ENCODE measurements around the gene KCTD14. TPM values are rescaled to one million over a fixed set of nuclear protein-coding genes. Genes with fewer than 3 reads are reported as not detected.

The KCTD14 gene
- total RNA-seq, 1 donor from 2014 or later: 1.0 TPM

DNA sequence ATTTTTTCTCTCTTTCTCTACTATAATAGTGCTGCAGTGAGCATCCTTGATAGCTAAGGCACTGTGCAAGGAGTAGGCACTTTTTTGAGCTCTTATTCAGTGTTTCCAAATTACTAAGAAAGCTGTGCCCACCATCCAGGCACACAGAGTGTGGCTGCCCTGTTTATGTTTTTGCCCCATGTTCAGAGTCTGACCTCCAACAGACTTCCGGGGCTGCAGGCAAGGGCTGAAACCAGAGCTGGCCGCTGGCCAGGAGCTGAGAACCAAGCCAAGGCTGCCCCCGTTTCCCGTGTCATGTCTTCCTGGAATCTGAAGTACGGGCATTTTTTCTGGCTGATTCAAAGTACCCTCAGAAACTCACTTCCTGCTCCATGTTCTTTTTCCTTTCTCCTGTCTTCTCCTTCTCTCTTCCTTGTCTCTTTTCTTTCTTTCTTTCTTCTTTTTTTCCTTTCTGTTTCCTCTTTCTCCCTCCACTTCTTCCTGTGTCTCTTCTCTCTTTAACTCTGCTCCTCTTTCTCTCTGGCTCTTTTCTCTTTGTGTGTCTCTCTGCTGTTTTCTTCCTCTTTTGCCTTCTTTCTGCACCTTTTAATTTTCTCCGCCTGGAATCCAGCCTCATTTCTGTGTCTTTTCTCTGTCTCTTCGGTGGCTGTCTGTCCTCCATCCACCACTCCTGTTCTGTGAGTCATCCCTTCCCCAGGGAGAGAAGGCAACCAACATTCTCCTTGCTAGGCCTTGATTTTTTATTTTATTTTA is 17.0 kb upstream of the KCTD14 start:
- no peaks in the 10 kb centered on the region for H3K9me3 ChIP-seq (ENCODE audit: insufficient read depth, low read depth, low read length)
- Mint-ChIP-seq H3K27me3 (ENCODE audit: low read depth, unreplicated experiment) (peaks cover 5% of the 10 kb centered on the region), H3K36me3 (ENCODE audit: low read depth, unreplicated experiment) (peaks cover 3% of the 10 kb centered on the region), H3K27ac (ENCODE audit: unreplicated experiment) (peak overlapping the region; percentile 99), H3K9me3 (ENCODE audit: unreplicated experiment) (no peaks in the 10 kb centered on the region), H3K4me3 (ENCODE audit: unreplicated experiment) (peak overlapping the region; percentile 75), H3K4me1 (ENCODE audit: low read depth, unreplicated experiment) (peaks cover 11% of the 10 kb centered on the region)
- H3K4me3 ChIP-seq (ENCODE audit: insufficient read depth, low read depth, low read length): peak overlapping the region; percentile 37
- TF ChIP-seq, protein P1, sequence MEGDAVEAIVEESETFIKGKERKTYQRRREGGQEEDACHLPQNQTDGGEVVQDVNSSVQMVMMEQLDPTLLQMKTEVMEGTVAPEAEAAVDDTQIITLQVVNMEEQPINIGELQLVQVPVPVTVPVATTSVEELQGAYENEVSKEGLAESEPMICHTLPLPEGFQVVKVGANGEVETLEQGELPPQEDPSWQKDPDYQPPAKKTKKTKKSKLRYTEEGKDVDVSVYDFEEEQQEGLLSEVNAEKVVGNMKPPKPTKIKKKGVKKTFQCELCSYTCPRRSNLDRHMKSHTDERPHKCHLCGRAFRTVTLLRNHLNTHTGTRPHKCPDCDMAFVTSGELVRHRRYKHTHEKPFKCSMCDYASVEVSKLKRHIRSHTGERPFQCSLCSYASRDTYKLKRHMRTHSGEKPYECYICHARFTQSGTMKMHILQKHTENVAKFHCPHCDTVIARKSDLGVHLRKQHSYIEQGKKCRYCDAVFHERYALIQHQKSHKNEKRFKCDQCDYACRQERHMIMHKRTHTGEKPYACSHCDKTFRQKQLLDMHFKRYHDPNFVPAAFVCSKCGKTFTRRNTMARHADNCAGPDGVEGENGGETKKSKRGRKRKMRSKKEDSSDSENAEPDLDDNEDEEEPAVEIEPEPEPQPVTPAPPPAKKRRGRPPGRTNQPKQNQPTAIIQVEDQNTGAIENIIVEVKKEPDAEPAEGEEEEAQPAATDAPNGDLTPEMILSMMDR (IDR thresholded peaks at IDR 0.05; ENCODE audit: insufficient read depth, low read depth, low read length): no peak
- no peak for TF ChIP-seq EZH2 (IDR thresholded peaks at IDR 0.05; ENCODE audit: insufficient read depth, low read length)
- no peaks in the 10 kb centered on the region for H4K20me1 ChIP-seq (ENCODE audit: insufficient read depth, low read length)
- no peaks in the 10 kb centered on the region for H3K79me2 ChIP-seq (ENCODE audit: insufficient read depth, low read length)
- H3K4me2 ChIP-seq (ENCODE audit: low read length): peak overlapping the region; percentile 88
- FAIRE-seq (no peak), DNase-seq (ENCODE audit: low read depth) (peak; percentile 80)
- peak overlapping the region; percentile 72 for H2AFZ ChIP-seq (ENCODE audit: low read depth, low read length)
- peak overlapping the region; percentile 91 for H3K27ac ChIP-seq (ENCODE audit: low read depth, low read length)
- peaks cover 22% of the 10 kb centered on the region for H3K4me1 ChIP-seq (ENCODE audit: insufficient read depth, low read length)
- peak overlapping the region; percentile 85 for H3K9ac ChIP-seq (ENCODE audit: low read length)
- H3K27me3 ChIP-seq (ENCODE audit: insufficient read depth, low read length): no peaks in the 10 kb centered on the region
- no peaks in the 10 kb centered on the region for H3K36me3 ChIP-seq (ENCODE audit: insufficient read depth, low read length)

DNA sequence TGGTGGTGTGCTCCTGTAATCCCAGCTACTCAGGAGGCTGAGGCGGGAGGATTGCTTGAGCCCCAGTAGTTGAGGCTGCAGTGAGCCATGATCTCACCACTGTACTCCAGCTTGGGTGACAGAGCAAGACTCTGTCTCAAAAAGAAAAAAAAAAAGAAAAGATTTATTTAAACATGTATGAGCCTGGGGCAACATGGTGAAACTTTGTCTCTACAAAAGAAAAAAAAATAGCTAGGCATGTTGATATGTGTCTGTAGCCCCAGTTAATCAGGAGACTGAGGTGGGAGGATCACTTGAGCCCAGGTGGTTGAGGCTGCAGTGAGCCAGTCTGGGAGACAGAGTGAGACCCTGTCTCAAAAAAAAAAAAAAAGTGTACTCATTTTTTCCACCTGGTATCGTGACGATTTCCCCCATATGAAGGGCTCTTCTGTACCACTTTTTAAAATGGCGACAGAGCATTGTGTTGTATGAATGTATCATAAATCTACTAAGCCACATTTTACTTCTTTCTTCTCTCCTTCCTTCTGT is 16.4 kb upstream of the KCTD14 start:
- no peak for TF ChIP-seq EZH2 (IDR thresholded peaks at IDR 0.05; ENCODE audit: insufficient read depth, low read length)
- TF ChIP-seq, protein P1 (IDR thresholded peaks at IDR 0.05; ENCODE audit: insufficient read depth, low read depth, low read length): no peak
- H3K9me3 Mint-ChIP-seq (ENCODE audit: unreplicated experiment): no peaks in the 10 kb centered on the region

More for the DNA sequence above, 16.4 kb upstream of the KCTD14 start:
- Histone ChIP-seq H3K27me3 (ENCODE audit: insufficient read depth, low read length) (no peaks in the 10 kb centered on the region), H3K9me3 (ENCODE audit: insufficient read depth, low read depth, low read length) (no peaks in the 10 kb centered on the region), H2AFZ (ENCODE audit: low read depth, low read length) (peak overlapping the region; percentile 72), H3K36me3 (ENCODE audit: insufficient read depth, low read length) (no peaks in the 10 kb centered on the region), H4K20me1 (ENCODE audit: insufficient read depth, low read length) (no peaks in the 10 kb centered on the region), H3K27ac (ENCODE audit: low read depth, low read length) (peak overlapping the region; percentile 91), H3K4me1 (ENCODE audit: insufficient read depth, low read length) (peaks cover 22% of the 10 kb centered on the region), H3K9ac (ENCODE audit: low read length) (peak overlapping the region; percentile 85), H3K79me2 (ENCODE audit: insufficient read depth, low read length) (no peaks in the 10 kb centered on the region), H3K4me2 (ENCODE audit: low read length) (peak overlapping the region; percentile 88), H3K4me3 (ENCODE audit: insufficient read depth, low read depth, low read length) (no peak overlapping the region)
- FAIRE-seq (no peak), DNase-seq (ENCODE audit: low read depth) (no peak)
- H3K4me3 Mint-ChIP-seq (ENCODE audit: unreplicated experiment): no peak overlapping the region
- peaks cover 3% of the 10 kb centered on the region for H3K36me3 Mint-ChIP-seq (ENCODE audit: low read depth, unreplicated experiment)
- H3K27me3 Mint-ChIP-seq (ENCODE audit: low read depth, unreplicated experiment): peaks cover 5% of the 10 kb centered on the region
- peaks cover 11% of the 10 kb centered on the region for H3K4me1 Mint-ChIP-seq (ENCODE audit: low read depth, unreplicated experiment)
- H3K27ac Mint-ChIP-seq (ENCODE audit: unreplicated experiment): peak overlapping the region; percentile 99
